Subcutaneous abdominal adipose tissue (tissue), 5 donors: ENCODE data around the gene RBP5.
A peak's percentile ranks its signal among the peaks of the same experiment; 100 is the strongest.

Experiments used
- H3K27ac ChIP-seq: one replicate; pipeline ENCODE4 v1.7.0; 2013; ENCODE audit warnings: low read depth, mild to moderate bottlenecking, inconsistent platforms, low read length, moderate library complexity
- H3K27me3 ChIP-seq, 5 donors: one replicate each; pipeline ENCODE4 v1.7.0; 2013; ENCODE audit warnings: low read length in 5 of 5, inconsistent platforms in 1 of 5; ENCODE audit not compliant: control insufficient read depth in 5 of 5, insufficient read depth in 4 of 5
- H3K36me3 ChIP-seq, 5 donors: one replicate each; pipeline ENCODE4 v1.7.0; 2013; ENCODE audit warnings: low read length in 5 of 5; ENCODE audit not compliant: control insufficient read depth in 5 of 5, insufficient read depth in 5 of 5
- H3K4me1 ChIP-seq, 5 donors: one replicate each; pipeline ENCODE4 v1.7.0; 2013; ENCODE audit warnings: low read length in 5 of 5, mild to moderate bottlenecking in 3 of 5, moderate library complexity in 1 of 5; ENCODE audit not compliant: control insufficient read depth in 5 of 5, insufficient read depth in 5 of 5
- H3K4me3 ChIP-seq, 5 donors: one replicate each; pipeline ENCODE4 v1.7.0; 2013; ENCODE audit warnings: low read length in 5 of 5, low read depth in 1 of 5
- H3K9ac ChIP-seq, 5 donors: one replicate each; pipeline ENCODE4 v1.7.0; 2013; ENCODE audit warnings: low read length in 5 of 5, mild to moderate bottlenecking in 4 of 5, moderate library complexity in 3 of 5
- H3K9me3 ChIP-seq, 5 donors: one replicate each; pipeline ENCODE4 v1.7.0; 2013; ENCODE audit warnings: low read length in 5 of 5; ENCODE audit not compliant: control insufficient read depth in 5 of 5
- donor health status: healthy.
- donor health status: healthy.
- donor health status: healthy.
- donor health status: healthy.
- donor health status: healthy.

Gene RBP5

GRCh38 chr12:7096979-7097378 is 31.7 kb downstream of the RBP5 start:
- H3K9ac ChIP-seq, result no peak overlapping the region
- H3K27ac ChIP-seq, result no peak overlapping the region
- H3K36me3 ChIP-seq, result peaks cover 6 to 16% (median 14%) of the 10 kb centered on the region in 5 donors
- no peak overlapping the region for H3K4me3 ChIP-seq
- H3K4me1 ChIP-seq, result peaks cover 5 to 21% (median 17%) of the 10 kb centered on the region in 5 donors
- peaks cover 0 to 4% (median 0%) of the 10 kb centered on the region in 5 donors for H3K27me3 ChIP-seq
- H3K9me3 ChIP-seq, result no peaks in the 10 kb centered on the region

GRCh38 chr12:7096006-7096932 is 32.4 kb downstream of the RBP5 start:
- Histone ChIP-seq H3K4me1 (peaks cover 5 to 24% (median 19%) of the 10 kb centered on the region in 5 donors), H3K9me3 (no peaks in the 10 kb centered on the region), H3K4me3 (no peak overlapping the region), H3K27ac (no peak overlapping the region), H3K36me3 (peaks cover 6 to 16% (median 12%) of the 10 kb centered on the region in 5 donors), H3K27me3 (peaks cover 0 to 6% (median 0%) of the 10 kb centered on the region in 5 donors), H3K9ac (no peak overlapping the region)

GRCh38 chr12:7093892-7094291 is 34.8 kb downstream of the RBP5 start:
- Histone ChIP-seq H3K4me3 (no peak overlapping the region), H3K9me3 (no peaks in the 10 kb centered on the region), H3K4me1 (peaks cover 5 to 41% (median 32%) of the 10 kb centered on the region in 5 donors), H3K9ac (no peak overlapping the region), H3K27ac (no peak overlapping the region), H3K36me3 (peaks cover 3 to 13% (median 10%) of the 10 kb centered on the region in 5 donors), H3K27me3 (peaks cover 0 to 6% (median 0%) of the 10 kb centered on the region in 5 donors)

DNA sequence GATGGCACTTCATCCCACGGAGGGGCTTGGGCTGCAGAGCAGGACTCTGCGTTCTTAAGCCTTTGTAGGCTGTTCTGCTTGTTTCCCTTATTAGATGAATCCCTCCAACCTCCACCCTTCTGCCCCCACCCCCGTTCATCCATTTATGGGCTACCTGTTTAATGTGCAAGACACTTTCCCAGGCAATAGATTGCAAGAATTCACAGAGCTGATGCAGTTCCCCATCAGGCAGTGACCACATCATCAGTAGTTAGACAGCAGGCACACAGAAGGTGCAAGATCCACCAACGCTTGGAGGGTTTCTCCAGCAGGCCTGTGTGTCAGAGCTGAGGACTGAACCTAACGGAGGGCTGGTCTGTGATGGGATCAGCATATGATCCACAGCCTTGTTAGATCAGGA is 35.2 kb downstream of the RBP5 start:
- no peak overlapping the region for H3K4me3 ChIP-seq
- peaks cover 0 to 6% (median 0%) of the 10 kb centered on the region in 5 donors for H3K27me3 ChIP-seq
- H3K9me3 ChIP-seq, result no peaks in the 10 kb centered on the region
- peaks cover 2 to 17% (median 13%) of the 10 kb centered on the region in 5 donors for H3K36me3 ChIP-seq
- H3K9ac ChIP-seq, result no peak overlapping the region
- peaks cover 5 to 41% (median 32%) of the 10 kb centered on the region in 5 donors for H3K4me1 ChIP-seq
- peak overlapping the region; percentile 88 for H3K27ac ChIP-seq

DNA sequence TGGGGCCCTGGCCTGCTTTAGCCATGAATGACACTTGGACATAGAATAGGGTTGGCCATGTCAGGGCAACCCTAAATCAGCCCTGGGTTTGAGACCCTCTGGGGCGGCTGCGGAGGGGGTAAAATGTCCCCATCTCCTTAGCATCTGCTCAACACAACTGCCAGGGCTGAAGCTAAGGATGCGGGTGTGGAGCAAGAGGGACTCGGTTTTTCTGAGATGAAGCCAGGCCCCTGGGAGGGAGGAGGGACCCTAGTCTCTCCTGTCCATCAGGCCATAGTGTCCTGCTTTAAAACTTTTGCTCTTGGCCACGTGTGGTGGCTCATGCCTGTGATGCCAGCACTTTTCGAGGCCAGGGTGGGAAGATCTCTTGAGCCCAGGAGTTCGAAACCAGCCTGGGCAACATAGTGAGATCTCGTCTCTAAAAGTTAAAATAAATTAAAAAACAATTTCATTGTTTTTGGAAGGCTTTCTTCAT is 35.7 kb downstream of the RBP5 start:
- H3K9me3 ChIP-seq, result no peaks in the 10 kb centered on the region
- H3K4me1 ChIP-seq, result peaks cover 5 to 41% (median 32%) of the 10 kb centered on the region in 5 donors
- peaks cover 0 to 18% (median 13%) of the 10 kb centered on the region in 5 donors for H3K36me3 ChIP-seq
- no peak overlapping the region for H3K4me3 ChIP-seq
- peaks cover 0 to 6% (median 0%) of the 10 kb centered on the region in 5 donors for H3K27me3 ChIP-seq
- H3K27ac ChIP-seq, result peak overlapping the region; percentile 88
- peak overlapping the region in 3 of 5 donors; percentile 21 to 62 (median 29) for H3K9ac ChIP-seq

DNA sequence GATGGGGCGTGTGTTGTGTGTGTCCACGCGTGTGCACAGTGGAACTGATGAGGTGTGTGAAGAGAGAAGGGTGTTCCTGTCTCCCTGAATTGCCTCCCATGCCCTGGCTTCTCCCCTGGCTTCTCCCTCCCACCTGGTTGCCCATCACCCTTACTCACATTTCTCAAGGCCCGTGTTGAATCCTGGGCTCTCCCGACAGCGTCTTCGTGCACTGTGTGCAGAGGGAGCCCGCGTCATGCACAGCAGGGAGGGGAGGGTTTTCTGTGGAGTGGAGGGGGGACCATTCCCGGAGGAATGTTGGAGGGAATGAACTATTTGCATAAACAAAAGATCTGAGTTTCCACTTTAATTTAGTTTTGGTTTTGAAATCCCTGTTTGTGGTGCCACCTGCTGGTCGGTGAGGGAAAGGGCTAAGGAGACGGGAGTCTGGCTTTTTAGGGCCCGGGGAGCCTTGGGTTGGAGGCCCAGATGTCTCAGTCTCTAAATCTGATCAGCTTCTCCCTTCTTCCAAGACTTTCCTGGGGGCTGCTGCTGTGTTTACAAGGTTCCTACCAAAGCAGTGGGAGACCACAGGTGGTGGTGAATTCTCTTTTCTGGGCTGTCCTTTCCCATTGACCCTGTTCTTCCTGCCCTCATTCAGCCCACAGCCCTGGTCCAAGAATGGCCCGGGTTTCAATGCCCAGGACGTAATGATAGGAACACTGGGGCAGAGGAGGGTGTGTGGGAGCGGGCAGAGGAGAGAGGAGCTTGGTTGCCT is 36.3 kb downstream of the RBP5 start, which contains the start of gene C1R:
Gene C1R (minus strand): TSS at position 217 of the 757 bp plus-strand sequence. CDS start 57 bp downstream, at position 160.
- peaks cover 5 to 41% (median 32%) of the 10 kb centered on the region in 5 donors for H3K4me1 ChIP-seq
- peak within 1 kb of the TSS; percentile 29 to 73 (median 62) for H3K9ac ChIP-seq
- no peaks in the 10 kb centered on the region for H3K9me3 ChIP-seq
- peak within 1 kb of the TSS; percentile 67 to 80 (median 73) for H3K4me3 ChIP-seq
- peaks cover 0 to 19% (median 15%) of the 10 kb centered on the region in 5 donors for H3K36me3 ChIP-seq
- H3K27ac ChIP-seq, result peak within 1 kb of the TSS; percentile 88
- peaks cover 0 to 6% (median 0%) of the 10 kb centered on the region in 5 donors for H3K27me3 ChIP-seq

DNA sequence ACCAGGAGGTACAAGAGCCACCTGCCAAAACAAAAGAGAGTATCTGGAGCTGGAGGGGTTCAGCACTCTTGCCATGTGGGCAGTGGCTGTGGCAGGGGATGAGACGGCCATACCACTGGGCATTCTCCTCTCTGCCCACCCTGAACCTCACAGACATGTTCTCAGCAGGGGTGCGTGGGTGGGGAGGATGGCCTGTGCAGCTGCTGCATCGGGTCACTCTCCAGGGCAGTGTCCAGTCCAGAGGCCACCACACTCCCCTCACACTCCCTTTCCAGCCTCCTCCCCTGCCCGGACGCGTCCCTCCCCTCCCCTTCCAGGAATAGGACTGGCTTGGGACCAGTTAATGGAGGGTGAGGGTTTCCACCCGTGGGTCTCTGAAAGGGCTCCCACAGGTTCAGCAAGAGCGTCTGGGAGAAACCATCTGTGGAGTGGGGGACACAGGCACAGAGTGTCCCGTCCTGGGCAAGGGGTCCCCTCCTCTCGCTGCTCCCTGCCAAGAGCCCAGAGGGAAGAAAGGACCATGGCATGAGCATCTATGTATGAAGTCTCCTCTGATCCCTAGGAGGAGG is 36.9 kb downstream of the RBP5 start:
- Histone ChIP-seq H3K36me3 (peaks cover 0 to 17% (median 17%) of the 10 kb centered on the region in 5 donors), H3K9ac (peak overlapping the region; percentile 29 to 73 (median 62)), H3K27ac (peak overlapping the region; percentile 88), H3K27me3 (peaks cover 0 to 6% (median 0%) of the 10 kb centered on the region in 5 donors), H3K4me3 (peak overlapping the region; percentile 67 to 80 (median 73)), H3K9me3 (no peaks in the 10 kb centered on the region), H3K4me1 (peaks cover 5 to 41% (median 32%) of the 10 kb centered on the region in 5 donors)

- H3K4me1 ChIP-seq, result peaks cover 5 to 41% (median 32%) of the 10 kb centered on the region in 5 donors
Observed at GRCh38 chr12:7091171-7091570, 37.5 kb downstream of the RBP5 start.

More at GRCh38 chr12:7091171-7091570, 37.5 kb downstream of the RBP5 start:
- Histone ChIP-seq H3K4me3 (peak overlapping the region; percentile 67 to 80 (median 73)), H3K36me3 (peaks cover 0 to 23% (median 16%) of the 10 kb centered on the region in 5 donors), H3K9me3 (no peaks in the 10 kb centered on the region), H3K27me3 (peaks cover 0 to 6% (median 0%) of the 10 kb centered on the region in 5 donors), H3K27ac (peak overlapping the region; percentile 88), H3K9ac (peak overlapping the region in 4 of 5 donors; percentile 26 to 73 (median 46))
